DMS153 treated with DMSO at 0.1 percent for 48 hours (cell line): ENCODE data around the gene RBM18.

ENCODE experiments used
- DNase-seq: peaks from one replicate; lab custom pipeline; 2025; ENCODE audit not compliant: unreplicated experiment; lab: John Stamatoyannopoulos, UW

RBM18 gene

GRCh38 chr9:122206118-122207046 lies 58.3 kb downstream of the RBM18 start:
- DNase-seq = no peak

DNA sequence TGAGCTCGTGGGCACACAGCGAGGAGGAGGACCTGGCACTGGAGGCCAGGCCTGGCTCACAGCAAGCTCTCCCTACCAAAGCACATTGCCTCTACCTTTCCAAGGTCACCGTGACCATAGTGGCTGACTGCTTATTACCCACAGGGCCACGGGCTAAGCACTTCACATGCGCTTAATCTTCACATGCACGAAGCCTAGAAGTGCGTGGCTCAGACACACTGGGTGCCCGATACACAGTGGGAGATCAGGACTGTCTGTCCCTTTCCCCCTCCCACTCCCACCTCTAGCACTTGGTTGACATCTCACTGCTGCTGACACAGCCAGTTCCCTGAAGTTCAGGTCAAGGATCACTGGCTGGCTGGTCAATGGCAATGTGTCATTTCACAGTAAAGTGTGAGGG lies 59.5 kb downstream of the RBM18 start:
- no peak for DNase-seq

DNA sequence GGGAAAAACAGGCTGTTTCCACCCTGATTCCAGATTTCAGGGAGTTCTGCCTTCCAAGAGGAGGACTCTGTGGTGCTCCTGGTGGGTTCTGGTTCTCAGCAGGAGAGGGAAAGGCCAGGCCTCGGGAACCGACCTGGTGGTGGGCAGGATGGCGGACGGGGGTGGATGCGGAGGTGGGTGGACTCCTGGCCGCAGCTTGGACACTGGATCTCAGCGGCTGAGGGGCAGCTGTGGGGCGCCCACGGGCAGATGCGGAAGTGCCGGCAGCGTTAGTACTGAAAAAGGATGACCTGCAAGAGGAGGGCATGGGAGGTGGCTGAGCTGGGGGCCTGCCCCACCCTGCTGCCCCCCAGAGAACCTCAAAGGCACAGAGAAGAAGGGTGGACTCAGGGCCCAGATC lies 60.1 kb downstream of the RBM18 start:
- DNase-seq = no peak

DNA sequence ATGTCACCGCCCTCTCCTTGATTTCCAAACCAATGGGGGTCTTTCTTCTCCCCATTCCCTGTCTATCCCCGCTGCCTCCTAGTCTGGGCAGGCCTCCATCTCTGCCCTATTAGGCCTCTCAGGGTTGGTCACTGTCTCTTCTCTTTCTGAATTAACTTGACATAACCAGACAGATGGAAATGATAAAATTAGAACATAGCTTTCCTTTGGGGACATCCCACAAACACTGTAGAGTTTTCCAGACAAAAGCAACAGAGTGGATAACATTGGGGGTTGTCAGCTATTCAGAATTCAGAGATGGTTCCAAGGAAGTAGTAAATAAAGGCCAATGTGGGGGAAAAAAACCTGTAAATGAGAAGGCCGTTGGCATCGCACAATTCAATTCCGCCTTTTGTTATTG lies 60.6 kb downstream of the RBM18 start:
- DNase-seq = no peak

GRCh38 chr9:122202111-122202510 lies 62.5 kb downstream of the RBM18 start:
- no peak for DNase-seq

DNA sequence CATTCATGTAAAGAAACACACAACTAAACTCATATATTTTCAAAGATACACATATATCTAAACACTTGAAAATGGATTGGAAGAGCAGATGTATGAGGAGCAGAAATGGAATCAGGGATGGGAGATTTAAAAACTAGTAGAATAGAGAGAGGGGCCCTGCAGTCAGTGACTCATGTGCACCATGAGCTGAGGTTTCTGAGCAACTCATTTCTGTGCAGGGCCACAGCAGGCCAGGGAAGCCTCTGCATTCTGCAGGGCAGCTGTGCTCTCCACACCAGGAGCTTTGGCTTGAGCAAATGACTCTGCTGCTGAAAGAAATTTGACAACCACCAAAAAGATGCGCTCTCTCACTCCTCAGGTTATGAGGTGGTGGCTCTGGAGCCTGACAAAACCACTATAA lies 63.0 kb downstream of the RBM18 start:
- DNase-seq = no peak

DNA sequence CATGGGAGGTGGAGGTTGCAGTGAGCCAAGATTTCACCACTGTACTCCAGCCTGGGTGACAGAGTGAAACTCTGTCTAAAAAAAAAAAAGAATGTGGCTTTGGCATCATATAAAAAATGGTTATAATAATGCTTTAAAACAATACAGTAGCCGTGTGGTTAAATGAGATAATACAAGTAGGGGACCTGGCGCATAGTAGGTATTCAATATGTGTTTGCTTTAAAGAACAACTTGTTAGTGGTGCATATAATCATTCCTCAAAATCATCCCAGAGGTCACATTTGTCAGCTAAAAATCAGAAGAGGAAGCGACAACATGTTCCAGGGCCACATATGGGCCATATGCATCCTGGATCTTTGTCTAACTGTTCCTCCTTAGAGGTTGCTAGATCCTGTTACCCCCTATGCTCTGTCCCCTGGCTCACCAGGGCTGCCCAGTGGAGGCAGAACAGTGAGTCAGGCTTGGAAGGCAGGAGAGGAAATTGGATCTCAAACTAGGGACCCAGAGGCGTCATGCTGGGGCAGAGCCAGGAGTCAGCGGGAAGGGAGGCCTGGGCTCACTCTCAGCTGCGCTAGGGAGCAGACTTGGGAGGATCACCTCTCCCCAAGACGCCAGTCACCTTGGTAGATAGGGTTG lies 63.6 kb downstream of the RBM18 start:
- no peak for DNase-seq

GRCh38 chr9:122197882-122198281 lies 66.8 kb downstream of the RBM18 start:
- DNase-seq = no peak

DNA sequence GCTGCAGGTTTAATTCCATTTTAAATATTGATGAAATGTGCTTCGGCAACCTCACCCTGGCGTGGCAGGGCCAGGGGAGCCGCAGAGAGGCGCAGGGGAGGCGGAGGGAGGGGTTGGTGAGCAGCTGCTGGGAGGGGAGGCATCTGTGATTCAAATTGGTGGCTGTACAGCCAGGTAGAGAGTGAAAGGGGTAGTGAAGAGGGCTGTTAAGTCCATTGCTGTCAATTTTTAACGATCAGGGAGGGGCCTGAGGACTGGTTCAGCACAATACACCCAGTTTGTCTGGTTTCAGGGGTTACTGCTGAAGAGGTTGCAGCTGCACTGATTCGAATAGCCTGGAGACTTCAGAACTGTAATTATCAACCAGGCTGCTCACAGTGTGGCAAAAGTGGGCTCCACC lies 67.2 kb downstream of the RBM18 start:
- peak; percentile 88 for DNase-seq

- DNase-seq = no peak
Observed at GRCh38 chr9:122195875-122196274, 68.8 kb downstream of the RBM18 start.

DNA sequence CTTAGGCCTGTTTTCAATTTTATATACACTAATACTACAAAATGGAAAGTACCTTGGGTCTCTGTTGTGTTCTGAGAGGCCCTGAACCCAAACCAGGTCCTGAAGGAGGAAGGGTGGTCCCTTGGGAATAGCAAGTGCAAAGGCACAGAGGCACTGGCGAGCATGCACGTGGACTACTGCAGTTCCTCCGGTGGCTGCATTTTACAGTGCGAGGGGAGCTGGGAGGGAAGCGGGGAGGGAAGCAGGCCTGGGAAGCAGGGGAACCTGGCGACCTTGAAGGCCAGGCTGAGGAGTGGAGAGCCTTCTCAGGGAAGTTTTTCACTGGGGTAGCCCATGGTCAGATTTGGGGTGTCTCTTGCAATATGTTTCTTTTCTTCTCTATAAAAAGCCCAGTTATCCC lies 71.0 kb downstream of the RBM18 start:
- no peak for DNase-seq

- no peak for DNase-seq
Observed at GRCh38 chr9:122192914-122193525, 71.6 kb downstream of the RBM18 start.

- no peak for DNase-seq
Observed at GRCh38 chr9:122192261-122192875, 72.3 kb downstream of the RBM18 start.

- no peak for DNase-seq
Observed at GRCh38 chr9:122191584-122191983, 73.1 kb downstream of the RBM18 start.

GRCh38 chr9:122190597-122191381 lies 73.9 kb downstream of the RBM18 start:
- DNase-seq = no peak

DNA sequence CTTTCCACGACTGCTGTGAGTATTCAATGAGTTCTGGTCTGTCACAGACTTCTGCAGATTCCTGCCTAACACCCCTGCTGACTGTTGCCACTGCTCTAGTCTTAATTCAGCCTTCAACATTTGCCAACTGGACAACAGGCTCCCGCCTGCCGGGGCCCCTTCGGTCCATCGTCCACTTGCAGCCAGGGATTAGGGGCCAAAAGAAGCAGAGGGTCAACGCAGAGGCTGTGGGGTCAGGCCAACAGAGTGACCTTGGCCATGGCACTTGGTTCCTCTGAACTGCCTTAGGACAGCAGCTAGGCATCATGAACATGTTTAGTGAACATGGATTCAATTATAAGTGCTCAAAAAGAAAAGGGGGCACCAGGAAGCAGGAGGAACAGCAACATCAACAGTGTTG lies 76.3 kb downstream of the RBM18 start:
- no peak for DNase-seq
